Neuron (in vitro differentiated cells): Measurements from ENCODE around the gene NELL1.

ENCODE experiments used
- H2AFZ ChIP-seq: one replicate; pipeline ENCODE4 v1.6.1; 2013; ENCODE audit warnings: low read depth, mild to moderate bottlenecking, inconsistent platforms, low read length, moderate library complexity
- H3K27me3 ChIP-seq: one replicate; pipeline ENCODE4 v1.6.1; 2013; ENCODE audit warnings: low read length; ENCODE audit not compliant: insufficient read depth
- H3K36me3 ChIP-seq: one replicate; pipeline ENCODE4 v1.6.1; 2013; ENCODE audit warnings: low read length; ENCODE audit not compliant: insufficient read depth
- H3K4me1 ChIP-seq: one replicate; pipeline ENCODE4 v1.6.1; 2013; ENCODE audit warnings: low read length; ENCODE audit not compliant: insufficient read depth
- H3K4me3 ChIP-seq: 2 replicates; pipeline ENCODE4 v1.5.1; 2013; ENCODE audit warnings: mild to moderate bottlenecking, low read length, moderate library complexity
- H3K9me3 ChIP-seq: one replicate; pipeline ENCODE4 v1.6.1; 2013; ENCODE audit warnings: low read length

The NELL1 gene

DNA sequence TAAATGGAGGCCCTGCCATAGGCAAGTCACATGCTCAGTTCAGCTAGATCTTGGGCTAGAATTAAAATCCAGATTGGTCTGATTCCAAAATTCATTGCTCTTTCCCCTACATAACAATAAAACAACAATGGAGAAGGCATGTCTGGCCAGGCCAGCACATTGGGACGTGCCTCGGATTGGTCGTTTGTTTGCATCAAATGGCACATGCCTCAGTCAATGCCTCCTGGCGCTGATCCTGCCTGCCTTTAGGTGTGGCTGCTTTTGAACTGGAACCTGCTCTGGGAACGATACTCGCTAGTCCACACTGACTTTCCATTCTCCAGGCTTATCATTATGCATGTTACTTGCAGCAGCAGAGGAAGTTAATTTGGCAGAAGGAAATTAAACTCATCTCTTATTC, 322.1 kb downstream of the NELL1 start:
- Histone ChIP-seq H3K27me3 (no peaks in the 10 kb centered on the region), H3K4me3 (no peak overlapping the region), H3K9me3 (no peaks in the 10 kb centered on the region), H2AFZ (no peak overlapping the region), H3K4me1 (no peaks in the 10 kb centered on the region), H3K36me3 (no peaks in the 10 kb centered on the region)

- Histone ChIP-seq H2AFZ (no peak overlapping the region), H3K4me1 (no peaks in the 10 kb centered on the region), H3K36me3 (no peaks in the 10 kb centered on the region), H3K4me3 (no peak overlapping the region), H3K27me3 (no peaks in the 10 kb centered on the region), H3K9me3 (no peaks in the 10 kb centered on the region)
Observed at GRCh38 chr11:21007297-21007696, 337.9 kb downstream of the NELL1 start.

DNA sequence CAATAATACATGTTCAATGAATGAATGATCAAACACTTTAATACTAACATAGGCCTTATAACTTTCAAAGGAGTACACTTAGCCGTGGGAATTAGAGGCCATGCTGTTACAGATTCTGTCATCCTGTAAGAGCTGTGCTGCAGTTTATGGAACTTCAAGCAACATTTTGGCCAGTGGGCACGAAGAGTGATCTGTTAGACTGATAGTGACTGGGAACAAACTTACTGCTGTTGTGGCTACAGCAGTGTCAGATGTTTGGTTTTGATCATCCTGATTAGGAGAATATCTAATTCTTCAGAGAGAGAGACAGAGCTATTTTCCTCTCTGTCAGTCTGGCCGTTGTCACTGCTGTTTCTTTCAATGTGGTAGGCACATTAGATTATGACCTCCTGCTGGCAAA, 348.9 kb downstream of the NELL1 start:
- H3K4me1 ChIP-seq: no peaks in the 10 kb centered on the region
- no peak overlapping the region for H3K4me3 ChIP-seq
- H3K9me3 ChIP-seq: no peaks in the 10 kb centered on the region
- H2AFZ ChIP-seq: no peak overlapping the region
- H3K27me3 ChIP-seq: no peaks in the 10 kb centered on the region
- no peaks in the 10 kb centered on the region for H3K36me3 ChIP-seq

- no peaks in the 10 kb centered on the region for H3K27me3 ChIP-seq
- H2AFZ ChIP-seq: no peak overlapping the region
- H3K4me3 ChIP-seq: no peak overlapping the region
- H3K36me3 ChIP-seq: no peaks in the 10 kb centered on the region
- H3K4me1 ChIP-seq: no peaks in the 10 kb centered on the region
- no peaks in the 10 kb centered on the region for H3K9me3 ChIP-seq
Observed at GRCh38 chr11:21026685-21027084, 357.3 kb downstream of the NELL1 start.

DNA sequence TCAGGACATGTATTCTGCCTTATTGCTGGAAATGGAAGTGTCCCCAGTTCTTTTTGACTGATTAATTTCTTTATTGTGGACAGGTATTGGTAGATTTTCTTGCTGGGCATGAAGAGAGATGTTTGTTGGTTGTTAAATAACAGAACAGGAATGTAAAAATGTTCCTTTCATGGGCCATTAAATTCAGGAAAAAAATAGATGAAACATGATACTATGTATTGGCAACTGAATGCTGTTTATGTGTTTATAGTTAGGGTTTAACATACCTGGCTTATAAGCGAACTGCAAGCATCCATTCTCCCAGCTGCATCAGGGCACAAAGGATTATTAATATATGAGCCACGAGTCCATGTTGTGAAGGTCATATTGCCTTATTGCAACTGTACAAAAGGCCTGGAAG, 368.5 kb downstream of the NELL1 start:
- no peak overlapping the region for H2AFZ ChIP-seq
- H3K4me1 ChIP-seq: no peaks in the 10 kb centered on the region
- no peak overlapping the region for H3K4me3 ChIP-seq
- H3K27me3 ChIP-seq: no peaks in the 10 kb centered on the region
- no peaks in the 10 kb centered on the region for H3K9me3 ChIP-seq
- no peaks in the 10 kb centered on the region for H3K36me3 ChIP-seq

DNA sequence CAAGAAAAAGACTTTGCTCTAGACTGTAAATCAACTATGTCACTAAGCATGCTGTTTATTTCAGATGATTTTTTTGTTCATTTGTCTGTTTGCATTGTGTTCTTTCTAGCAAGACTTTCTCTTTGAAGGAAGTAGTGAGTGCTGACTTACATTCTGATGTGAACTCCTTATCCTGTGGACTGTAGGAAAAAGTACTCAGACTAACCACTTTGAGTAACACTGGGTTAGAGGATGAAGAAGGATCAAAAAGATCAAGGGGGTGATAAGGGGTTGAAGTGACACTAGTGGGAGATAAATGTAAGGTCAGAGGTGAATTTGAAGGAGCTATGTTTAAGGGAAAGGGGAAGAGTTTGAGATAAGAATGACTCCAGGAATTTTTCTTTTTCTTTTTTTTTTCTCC, 369.4 kb downstream of the NELL1 start:
- Histone ChIP-seq H3K4me1 (no peaks in the 10 kb centered on the region), H3K9me3 (no peaks in the 10 kb centered on the region), H3K4me3 (no peak overlapping the region), H3K27me3 (no peaks in the 10 kb centered on the region), H3K36me3 (no peaks in the 10 kb centered on the region), H2AFZ (no peak overlapping the region)

GRCh38 chr11:21040630-21041029, 371.2 kb downstream of the NELL1 start:
- Histone ChIP-seq H3K27me3 (no peaks in the 10 kb centered on the region), H3K9me3 (no peaks in the 10 kb centered on the region), H3K4me3 (no peak overlapping the region), H3K4me1 (no peaks in the 10 kb centered on the region), H3K36me3 (no peaks in the 10 kb centered on the region), H2AFZ (no peak overlapping the region)

DNA sequence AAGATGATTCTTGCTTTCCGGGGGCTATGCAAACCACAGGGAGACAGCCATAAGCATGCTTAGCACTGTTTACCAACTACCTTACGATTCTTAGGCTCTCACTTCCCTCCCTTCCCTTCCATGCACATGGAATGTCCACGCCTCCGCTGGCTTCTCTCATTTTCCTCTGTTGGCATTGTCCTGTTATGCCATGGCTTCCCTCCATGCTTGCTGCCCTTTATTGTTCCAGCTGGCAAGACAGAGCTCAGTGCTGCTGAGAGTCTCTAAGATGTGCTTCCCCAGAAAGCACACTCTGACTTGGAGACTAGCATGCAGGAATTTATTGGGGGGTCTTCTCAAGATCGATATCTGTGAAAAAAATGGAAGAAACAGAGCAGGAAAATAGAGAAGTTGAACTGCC, 379.2 kb downstream of the NELL1 start:
- H2AFZ ChIP-seq: no peak overlapping the region
- no peaks in the 10 kb centered on the region for H3K9me3 ChIP-seq
- H3K4me3 ChIP-seq: no peak overlapping the region
- no peaks in the 10 kb centered on the region for H3K4me1 ChIP-seq
- no peaks in the 10 kb centered on the region for H3K36me3 ChIP-seq
- H3K27me3 ChIP-seq: no peaks in the 10 kb centered on the region

DNA sequence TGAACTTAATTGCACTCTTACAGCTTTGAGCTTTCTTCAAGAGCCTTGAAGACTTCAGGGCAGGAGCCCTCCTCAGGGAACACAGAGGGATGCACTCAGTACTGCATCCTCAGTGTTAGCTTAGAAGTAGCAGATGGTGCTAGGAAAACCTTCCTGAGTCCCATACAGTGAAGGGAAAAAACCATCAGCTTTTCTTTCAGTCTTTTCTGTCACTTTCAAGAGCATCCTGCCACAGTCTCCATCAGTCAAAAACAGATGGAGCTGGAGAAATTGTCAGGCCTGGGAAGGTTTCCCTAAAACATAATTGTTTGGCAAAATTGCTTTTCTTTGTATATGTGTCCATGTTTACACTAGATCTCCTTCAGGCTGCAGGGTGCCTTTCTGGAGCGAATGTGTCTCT, 384.1 kb downstream of the NELL1 start:
- no peaks in the 10 kb centered on the region for H3K36me3 ChIP-seq
- no peaks in the 10 kb centered on the region for H3K4me1 ChIP-seq
- no peaks in the 10 kb centered on the region for H3K9me3 ChIP-seq
- no peak overlapping the region for H3K4me3 ChIP-seq
- H3K27me3 ChIP-seq: no peaks in the 10 kb centered on the region
- no peak overlapping the region for H2AFZ ChIP-seq

GRCh38 chr11:21056644-21057043, 387.3 kb downstream of the NELL1 start:
- Histone ChIP-seq H2AFZ (no peak overlapping the region), H3K36me3 (no peaks in the 10 kb centered on the region), H3K9me3 (no peaks in the 10 kb centered on the region), H3K27me3 (no peaks in the 10 kb centered on the region), H3K4me1 (no peaks in the 10 kb centered on the region), H3K4me3 (no peak overlapping the region)

GRCh38 chr11:21059879-21060278, 390.5 kb downstream of the NELL1 start:
- H3K9me3 ChIP-seq: no peaks in the 10 kb centered on the region
- no peak overlapping the region for H2AFZ ChIP-seq

DNA sequence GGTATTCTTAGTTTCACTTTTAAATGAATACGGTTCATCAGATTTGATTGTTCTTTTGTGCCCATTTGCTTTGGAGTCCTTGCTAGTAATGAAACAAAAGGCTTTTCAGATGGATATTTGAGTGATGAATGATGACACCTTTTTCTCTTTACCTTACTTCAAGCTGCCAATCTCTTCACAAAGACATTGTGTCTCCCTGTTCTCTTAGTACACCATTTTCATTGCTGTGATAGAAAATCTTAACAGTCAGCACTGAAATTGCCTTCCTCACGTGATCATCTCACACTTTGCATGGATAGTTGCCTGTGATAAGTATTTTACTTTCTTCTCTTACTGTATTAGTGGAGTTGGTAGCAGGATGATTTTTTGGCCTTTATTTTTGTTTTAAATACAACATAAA, 396.6 kb downstream of the NELL1 start:
- no peaks in the 10 kb centered on the region for H3K9me3 ChIP-seq
- no peaks in the 10 kb centered on the region for H3K27me3 ChIP-seq
- H3K36me3 ChIP-seq: no peaks in the 10 kb centered on the region
- H3K4me1 ChIP-seq: no peaks in the 10 kb centered on the region
- no peak overlapping the region for H2AFZ ChIP-seq
- no peak overlapping the region for H3K4me3 ChIP-seq

More at GRCh38 chr11:21059879-21060278, 390.5 kb downstream of the NELL1 start:
- no peaks in the 10 kb centered on the region for H3K27me3 ChIP-seq
- H3K4me3 ChIP-seq: no peak overlapping the region
- no peaks in the 10 kb centered on the region for H3K4me1 ChIP-seq
- no peaks in the 10 kb centered on the region for H3K36me3 ChIP-seq

GRCh38 chr11:21068886-21069285, 399.5 kb downstream of the NELL1 start:
- no peaks in the 10 kb centered on the region for H3K4me1 ChIP-seq
- H3K27me3 ChIP-seq: no peaks in the 10 kb centered on the region
- no peak overlapping the region for H2AFZ ChIP-seq
- no peaks in the 10 kb centered on the region for H3K36me3 ChIP-seq
- no peak overlapping the region for H3K4me3 ChIP-seq
- H3K9me3 ChIP-seq: no peaks in the 10 kb centered on the region

DNA sequence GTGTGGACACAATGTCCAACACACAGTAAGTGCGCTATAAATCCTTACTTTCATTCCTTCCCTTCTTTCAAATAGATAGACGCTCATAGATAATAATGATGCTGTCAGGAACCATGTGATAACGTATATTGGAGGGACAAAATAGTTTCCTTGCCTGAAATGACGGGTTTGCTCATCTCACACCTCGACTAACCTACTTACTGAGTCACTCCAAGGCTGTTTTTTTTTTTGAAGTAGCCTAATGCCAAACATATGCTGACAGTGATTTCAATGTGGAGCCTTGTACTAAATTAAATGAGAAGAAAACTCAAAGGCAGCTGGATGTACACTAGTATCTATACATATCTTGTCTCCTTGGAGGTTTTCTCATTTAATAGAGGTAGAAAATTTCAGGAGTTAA, 400.5 kb downstream of the NELL1 start:
- Histone ChIP-seq H3K9me3 (no peaks in the 10 kb centered on the region), H3K4me1 (no peaks in the 10 kb centered on the region), H2AFZ (no peak overlapping the region), H3K4me3 (no peak overlapping the region), H3K27me3 (no peaks in the 10 kb centered on the region), H3K36me3 (no peaks in the 10 kb centered on the region)
